K562 (cell line): ENCODE results near the gene KEL. TPM values are rescaled to one million over a fixed set of nuclear protein-coding genes. Genes with fewer than 3 reads are reported as not detected.

Source experiments
- ARHGAP35 ChIP-seq: fragments of 450-650 bp; IDR thresholded peaks from 2 replicates; pipeline ENCODE4 v1.6.1; 2018; ENCODE audit not compliant: partially characterized antibody
- ATF7 ChIP-seq: fragments of 450-650 bp; IDR thresholded peaks from 2 replicates; pipeline ENCODE4 v1.7.1; 2014; ENCODE audit warnings: mild to moderate bottlenecking, moderate library complexity
- CBX8 ChIP-seq: fragments of 200-600 bp; sonication (generic); IDR thresholded peaks from 2 replicates; pipeline ENCODE4 v1.6.1; 2012; ENCODE audit warnings: borderline replicate concordance, mixed run types, low read depth, mild to moderate bottlenecking, moderate library complexity, mixed read lengths, low read length, control low read depth, inconsistent platforms; ENCODE audit not compliant: poor library complexity, severe bottlenecking; ENCODE audit errors: extremely low read depth
- CREB3L1 ChIP-seq: fragments of 450-650 bp; IDR thresholded peaks from 2 replicates; pipeline ENCODE4 v1.6.1; 2014; ENCODE audit warnings: low read depth, mild to moderate bottlenecking, moderate library complexity, borderline replicate concordance
- CXXC5 ChIP-seq: fragments of 250-450 bp; sonication (Bioruptor Pico); IDR thresholded peaks from 2 replicates; pipeline ENCODE4 v1.8.0; 2022; ENCODE audit warnings: inconsistent platforms, mild to moderate bottlenecking, moderate library complexity
- E2F1 ChIP-seq: sonication (generic); formaldehyde crosslinking; IDR thresholded peaks from 2 replicates; pipeline ENCODE4 v1.8.1; 2023; ENCODE audit warnings: mild to moderate bottlenecking, missing genetic modification reagents, moderate library complexity
- FOXJ2 ChIP-seq: fragments of 200-800 bp; sonication (Bioruptor generic); IDR thresholded peaks from 2 replicates; pipeline ENCODE4 v1.6.1; 2016; ENCODE audit warnings: missing genetic modification characterization, missing compliant biosample characterization
- FUS ChIP-seq: fragments of 200-400 bp; formaldehyde crosslinking; optimal IDR thresholded peaks from 2 replicates; pipeline ENCODE3; 2017; ENCODE audit warnings: low read depth, low read length
- HBP1 ChIP-seq: fragments of 450-650 bp; formaldehyde crosslinking; IDR thresholded peaks from 2 replicates; pipeline ENCODE4 v1.4.0; 2022; ENCODE audit warnings: missing genetic modification characterization
- PRMT5 ChIP-seq: sonication (generic); formaldehyde crosslinking; IDR thresholded peaks from 2 replicates; pipeline ENCODE4 v1.5.0; 2020; ENCODE audit warnings: missing genetic modification reagents
- RHOXF2B ChIP-seq: fragments of 250-450 bp; sonication (Bioruptor Pico); conservative IDR thresholded peaks from 2 replicates; pipeline ENCODE4 v1.5.1; 2021
- SPI1 ChIP-seq: IDR thresholded peaks from 2 replicates; pipeline ENCODE4 v1.6.1; 2011; ENCODE audit warnings: low read depth, low read length, control low read depth, borderline replicate concordance
- SREBF1 ChIP-seq: fragments of 150-350 bp; IDR thresholded peaks from 2 replicates; pipeline ENCODE4 v1.6.1; 2014; ENCODE audit warnings: antibody characterized with exemption, low read depth, low read length, borderline replicate concordance
- U2AF1 ChIP-seq: fragments of 200-400 bp; formaldehyde crosslinking; optimal IDR thresholded peaks from 2 replicates; pipeline ENCODE3; 2017; ENCODE audit warnings: mild to moderate bottlenecking, low read depth, low read length, moderate library complexity
- ZC3H4 ChIP-seq: sonication (generic); formaldehyde crosslinking; IDR thresholded peaks from 2 replicates; pipeline ENCODE4 v1.9.0; 2021; ENCODE audit warnings: missing genetic modification reagents, borderline replicate concordance
- ZKSCAN3 ChIP-seq: fragments of 250-450 bp; sonication (Bioruptor Pico); IDR thresholded peaks from 2 replicates; pipeline ENCODE4 v1.4.0; 2020
- ZMIZ1 ChIP-seq, 2 experiments: fragments of 150-350 bp in 1 of 2; IDR thresholded peaks; 2 replicates each; pipeline ENCODE4 v1.6.1; 2012 to 2016; ENCODE audit warnings: low read depth in 2 of 2, low read length in 2 of 2, mild to moderate bottlenecking in 1 of 2, moderate library complexity in 1 of 2
- ZNF146 ChIP-seq: IDR thresholded peaks from one replicate; pipeline ENCODE4 v1.6.1; 2018; ENCODE audit warnings: missing compliant biosample characterization; ENCODE audit not compliant: unreplicated experiment
- ZNF507 ChIP-seq: conservative IDR thresholded peaks from 2 replicates; pipeline ENCODE4 v1.6.1; 2017; ENCODE audit warnings: missing genetic modification characterization, missing compliant biosample characterization
- polyA plus RNA-seq, 8 experiments: library from polyadenylated mRNA; depleted of rRNA in 4 of 8; stranded (reverse) in 5 of 8; unstranded in 3 of 8; fragments of >200 nt; fragmentation: Nextera tagmentation in 2 of 8; fragmentation: Illumina TruSeq in 1 of 8; extraction: Ambion mirVana in 2 of 8; extraction: Trizol in 1 of 8; gene quantifications; 2 replicates each; pipeline versions ENCODE4 v1.2.1 to v1.2.3, GENCODE V29; 2011 to 2014; ENCODE audit warnings: inconsistent platforms in 1 of 8, missing spikeins in 1 of 8
- total RNA-seq, 7 experiments: library from RNA; depleted of rRNA in 6 of 7; stranded (reverse); fragments of >200 nt in 6 of 7; fragmentation: Illumina TruSeq in 2 of 7; extraction: Trizol in 2 of 7; gene quantifications; 2 replicates each; pipeline versions ENCODE4 v1.2.1 to v1.2.3, GENCODE V29; 2011 to 2021; ENCODE audit warnings: low replicate concordance in 1 of 7

Gene KEL
- total and polyA plus RNA-seq, 9 of the 15 experiments (the other 6 are each of a cell fraction or from before 2014, with no cell fraction given) = 9.0 to 47.4 (median 22.2) TPM

GRCh38 chr7:142964502-142965246 is 2.5 kb upstream of the KEL start (continued):
- TF ChIP-seq ZMIZ1 (IDR thresholded peaks at IDR 0.05; ENCODE audit: low read depth in 2 of 2, low read length in 2 of 2) = no peak
- no peak for TF ChIP-seq CBX8
- peak; percentile 59; the same call in 1 of the 2 replicates for TF ChIP-seq ATF7
- TF ChIP-seq SREBF1 = no peak
- no peak for TF ChIP-seq FOXJ2 (tag)
- TF ChIP-seq U2AF1 = no peak
- no peak for TF ChIP-seq E2F1 (CRISPR knock-in tag)
- no peak for TF ChIP-seq ZC3H4 (CRISPR knock-in tag)
- TF ChIP-seq FUS = no peak
- no peak for TF ChIP-seq ARHGAP35
- peak; percentile 85 for TF ChIP-seq ZNF146 (CRISPR knock-in tag)
- TF ChIP-seq CXXC5 = peak; percentile 59; the same call in 1 of the 2 replicates
- no peak for TF ChIP-seq PRMT5 (CRISPR knock-in tag)
- no peak for TF ChIP-seq HBP1 (CRISPR knock-in tag)
- TF ChIP-seq CREB3L1 = no peak
- TF ChIP-seq RHOXF2B = no peak
- TF ChIP-seq SPI1 = peak; percentile 88
- TF ChIP-seq ZKSCAN3 (CRISPR knock-in tag) = no peak
- no peak for TF ChIP-seq ZNF507 (tag)
